AG09309 (cell line): ENCODE data around the gene EHD4.

ENCODE experiments used
- DNase-seq: peaks from one replicate; pipeline ENCODE4 v3.0.0-alpha.2; 2010; ENCODE audit warnings: low read depth
- H3K4me3 ChIP-seq: 2 replicates; pipeline ENCODE4 v1.5.1; 2011; ENCODE audit warnings: mild to moderate bottlenecking, low read depth, low read length, moderate library complexity; ENCODE audit not compliant: control insufficient read depth
- CTCF ChIP-seq: IDR thresholded peaks from 2 replicates; pipeline ENCODE4 v1.5.1; 2011; ENCODE audit warnings: mild to moderate bottlenecking, low read depth, low read length, inconsistent platforms; ENCODE audit not compliant: insufficient read depth, control insufficient read depth; ENCODE audit errors: missing control alignments

EHD4 gene

GRCh38 chr15:41980654-41981323, 8.4 kb upstream of the EHD4 start:
- no peak for TF ChIP-seq CTCF
- DNase-seq, result no peak
- no peak overlapping the region for H3K4me3 ChIP-seq

GRCh38 chr15:41979493-41980266, 7.3 kb upstream of the EHD4 start:
- no peak for DNase-seq
- no peak overlapping the region for H3K4me3 ChIP-seq
- no peak for TF ChIP-seq CTCF

DNA sequence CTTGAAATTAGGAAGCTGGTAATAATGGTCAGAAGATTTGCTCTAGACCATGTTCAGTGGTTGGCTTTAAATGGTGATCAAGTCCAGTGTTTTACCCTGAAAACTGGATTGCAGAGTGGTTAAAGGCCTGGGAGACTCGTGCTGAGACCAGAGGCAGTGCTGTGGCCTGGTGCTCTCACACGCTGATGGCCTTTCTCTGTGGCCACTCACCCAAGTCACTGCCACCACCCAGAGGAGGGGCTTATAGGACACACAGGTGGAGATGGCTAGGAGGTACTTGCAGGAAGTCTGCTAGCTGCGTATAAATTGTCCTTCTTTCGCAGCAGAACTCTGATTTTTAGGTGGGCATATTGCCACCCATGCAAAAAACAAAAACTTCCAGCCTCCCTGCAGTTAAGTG, 6.2 kb upstream of the EHD4 start:
- no peak for DNase-seq
- H3K4me3 ChIP-seq, result no peak overlapping the region
- TF ChIP-seq CTCF, result no peak

DNA sequence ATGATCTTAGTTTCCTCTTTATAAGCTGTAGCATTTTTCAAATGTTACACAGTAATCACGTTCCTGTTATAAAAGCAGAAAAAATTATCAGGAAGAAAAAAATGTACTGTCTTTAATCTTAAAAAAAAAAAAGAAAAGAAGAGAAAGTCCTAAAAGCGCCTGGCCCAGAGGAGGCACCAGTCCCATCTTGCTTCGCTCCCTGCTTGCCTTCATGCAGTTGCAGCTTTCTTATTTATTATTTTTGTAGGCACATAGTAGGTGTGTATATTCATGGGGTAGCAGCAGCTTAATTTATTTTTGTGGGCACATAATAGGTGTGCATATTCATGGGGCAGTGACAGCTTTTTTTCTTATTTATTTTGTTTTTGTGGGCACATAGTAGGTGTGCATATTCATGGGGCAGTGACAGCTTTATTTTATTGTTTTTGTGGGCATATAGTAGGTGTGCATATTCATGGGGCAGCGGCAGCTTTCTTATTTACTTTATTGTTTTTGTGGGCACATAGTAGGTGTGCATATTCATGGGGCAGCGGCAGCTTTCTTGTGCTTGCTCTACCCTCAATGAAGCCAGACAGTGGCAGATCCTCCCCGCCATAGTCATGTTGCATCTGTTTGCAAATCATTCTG, 5.5 kb upstream of the EHD4 start:
- DNase-seq, result no peak
- H3K4me3 ChIP-seq, result no peak overlapping the region
- no peak for TF ChIP-seq CTCF

- DNase-seq, result no peak
- H3K4me3 ChIP-seq, result no peak overlapping the region
- no peak for TF ChIP-seq CTCF
These were observed 3.3 kb upstream of the EHD4 start for GRCh38 chr15:41975669-41976068.

GRCh38 chr15:41974041-41974440, 1.7 kb upstream of the EHD4 start:
- no peak overlapping the region for H3K4me3 ChIP-seq
- TF ChIP-seq CTCF, result no peak
- DNase-seq, result no peak
